Keratinocyte (primary cell): ENCODE measurements around the gene RALGPS1. TPM values are rescaled to one million over a fixed set of nuclear protein-coding genes. Genes with fewer than 3 reads are reported as not detected.
A peak's percentile ranks its signal among the peaks of the same experiment; 100 is the strongest.

ENCODE experiments used
- DNase-seq: peaks from one replicate; pipeline ENCODE4 v3.0.0-alpha.2; 2011; ENCODE audit warnings: low read depth, missing footprints, low spot score
- FAIRE-seq: peaks from 2 replicates; lab custom pipeline; 2011; peaks lifted over from hg19 to GRCh38; lab: Jason Lieb, UNC
- H2AFZ ChIP-seq: 2 replicates; pipeline ENCODE4 v1.6.0; 2012; ENCODE audit warnings: low read length, control low read depth, inconsistent platforms; ENCODE audit not compliant: control insufficient read depth
- H3K27ac ChIP-seq: 2 replicates; pipeline ENCODE4 v1.5.1; 2011; ENCODE audit warnings: low read length; ENCODE audit not compliant: control insufficient read depth, insufficient read depth
- H3K27me3 ChIP-seq: 3 replicates; pipeline ENCODE4 v1.6.0; 2011; ENCODE audit warnings: low read length; ENCODE audit not compliant: control insufficient read depth, insufficient read depth; ENCODE audit errors: extremely low read depth
- H3K36me3 ChIP-seq, 2 experiments: 2 replicates in 1 of 2; 3 replicates in 1 of 2; pipeline ENCODE4 v1.5.1; 2011; ENCODE audit warnings: low read length in 2 of 2, mild to moderate bottlenecking in 1 of 2; ENCODE audit not compliant: control insufficient read depth in 2 of 2, insufficient read depth in 2 of 2; ENCODE audit errors: extremely low read depth in 1 of 2
- H3K4me1 ChIP-seq: 3 replicates; pipeline ENCODE4 v1.5.1; 2011; ENCODE audit warnings: low read length; ENCODE audit not compliant: control insufficient read depth, insufficient read depth; ENCODE audit errors: extremely low read depth
- H3K4me2 ChIP-seq: 3 replicates; pipeline ENCODE4 v1.6.0; 2011; ENCODE audit warnings: low read depth, low read length; ENCODE audit not compliant: control insufficient read depth, insufficient read depth; ENCODE audit errors: extremely low read depth
- H3K4me3 ChIP-seq, 3 experiments: fragments of 200-600 bp in 1 of 3; sonication (generic) in 1 of 3; 2 replicates in 2 of 3; 3 replicates in 1 of 3; pipeline ENCODE4 v1.5.1; 2011 to 2016; ENCODE audit warnings: low read length in 3 of 3, mild to moderate bottlenecking in 3 of 3, control low read depth in 2 of 3, inconsistent platforms in 1 of 3, low read depth in 1 of 3, mixed read lengths in 1 of 3, mixed run types in 1 of 3, moderate library complexity in 1 of 3; ENCODE audit not compliant: control insufficient read depth in 2 of 3, insufficient read depth in 2 of 3; ENCODE audit errors: extremely low read depth in 1 of 3
- H3K79me2 ChIP-seq: 2 replicates; pipeline ENCODE4 v1.6.0; 2012; ENCODE audit warnings: low read length; ENCODE audit not compliant: control insufficient read depth, insufficient read depth
- H3K9ac ChIP-seq: 3 replicates; pipeline ENCODE4 v1.6.0; 2011; ENCODE audit warnings: low read length; ENCODE audit not compliant: control insufficient read depth, insufficient read depth; ENCODE audit errors: extremely low read depth
- H3K9me1 ChIP-seq: 3 replicates; pipeline ENCODE4 v1.6.0; 2011; ENCODE audit warnings: low read length; ENCODE audit not compliant: control insufficient read depth, insufficient read depth; ENCODE audit errors: extremely low read depth
- H3K9me3 ChIP-seq: 2 replicates; pipeline ENCODE4 v1.5.1; 2012; ENCODE audit warnings: low read depth, low read length; ENCODE audit not compliant: control insufficient read depth
- H4K20me1 ChIP-seq: 3 replicates; pipeline ENCODE4 v1.6.0; 2011; ENCODE audit warnings: low read length; ENCODE audit not compliant: control insufficient read depth, insufficient read depth; ENCODE audit errors: extremely low read depth
- CTCF ChIP-seq, 3 experiments: IDR thresholded peaks in 1 of 3; conservative IDR thresholded peaks in 1 of 3; optimal IDR thresholded peaks in 1 of 3; 2 replicates in 2 of 3; 3 replicates in 1 of 3; pipeline versions ENCODE3 to v1.5.1; 2011; ENCODE audit warnings: low read length in 3 of 3, mild to moderate bottlenecking in 3 of 3, moderate library complexity in 2 of 3, control low read depth in 1 of 3, inconsistent platforms in 1 of 3; ENCODE audit not compliant: insufficient read depth in 2 of 3; ENCODE audit errors: extremely low read depth in 1 of 3
- EZH2 ChIP-seq: IDR thresholded peaks from one replicate; pipeline ENCODE4 v1.6.1; 2012; ENCODE audit warnings: inconsistent platforms, mild to moderate bottlenecking, low read length, moderate library complexity
- dilution Hi-C: fragments of 300-500 bp; cut with MboI; formaldehyde crosslinking; loops from one replicate; pipeline ENCODE4 v1.7.0; 2020; ENCODE audit warnings: low sequenced_read_pairs; ENCODE audit not compliant: extremely low pct_ligation_motif_present
- polyA plus RNA-seq, 5 experiments: library from polyadenylated mRNA; depleted of rRNA in 3 of 5; stranded (reverse) in 3 of 5; stranded (forward) in 1 of 5; unstranded in 1 of 5; fragments of >200 nt; gene quantifications; 1 replicate in 1 of 5; 2 replicates in 3 of 5; 3 replicates in 1 of 5; pipeline versions ENCODE4 v1.2.1 to v1.2.3, GENCODE V29; 2011 to 2012; ENCODE audit warnings: missing spikeins in 2 of 5, low read depth in 1 of 5, low replicate concordance in 1 of 5

RALGPS1 gene
- polyA plus RNA-seq, 1 donor (not counting 4 experiments of a cell fraction or from before 2014, with no cell fraction given): 0.56 TPM

GRCh38 chr9:127128341-127129072, 213.9 kb downstream of the RALGPS1 start:
- Histone ChIP-seq H3K4me3 (no peak overlapping the region), H4K20me1 (no peaks in the 10 kb centered on the region), H3K4me1 (peaks cover 36% of the 10 kb centered on the region), H3K9me3 (no peaks in the 10 kb centered on the region), H3K79me2 (no peaks in the 10 kb centered on the region), H3K9ac (no peak overlapping the region), H3K36me3 (no peaks in the 10 kb centered on the region), H3K27me3 (peaks cover 11% of the 10 kb centered on the region), H3K4me2 (no peak overlapping the region), H3K27ac (no peak overlapping the region), H2AFZ (no peak overlapping the region), H3K9me1 (no peaks in the 10 kb centered on the region)
- TF ChIP-seq EZH2: no peak
- no peak for TF ChIP-seq CTCF (optimal IDR thresholded peaks at IDR 0.05 in 1 of 3, IDR thresholded peaks at IDR 0.05 in 1 of 3, conservative IDR thresholded peaks at IDR 0.05 in 1 of 3; ENCODE audit: extremely low read depth in 1 of 3, insufficient read depth in 2 of 3, low read length in 3 of 3)
- DNase-seq: no peak
- dilution Hi-C loops: no loop called here
- peak; percentile 44 for FAIRE-seq

GRCh38 chr9:127129073-127129717, 214.6 kb downstream of the RALGPS1 start:
- Histone ChIP-seq H2AFZ (no peak overlapping the region), H3K36me3 (no peaks in the 10 kb centered on the region), H4K20me1 (no peaks in the 10 kb centered on the region), H3K79me2 (no peaks in the 10 kb centered on the region), H3K4me2 (no peak overlapping the region), H3K4me1 (peaks cover 34% of the 10 kb centered on the region), H3K27ac (no peak overlapping the region), H3K9me3 (no peaks in the 10 kb centered on the region), H3K9ac (no peak overlapping the region), H3K27me3 (peaks cover 9% of the 10 kb centered on the region), H3K4me3 (no peak overlapping the region), H3K9me1 (no peaks in the 10 kb centered on the region)
- DNase-seq (no peak), FAIRE-seq (no peak)
- dilution Hi-C loops: no loop called here
- no peak for TF ChIP-seq EZH2
- TF ChIP-seq CTCF (optimal IDR thresholded peaks at IDR 0.05 in 1 of 3, IDR thresholded peaks at IDR 0.05 in 1 of 3, conservative IDR thresholded peaks at IDR 0.05 in 1 of 3; ENCODE audit: extremely low read depth in 1 of 3, insufficient read depth in 2 of 3, low read length in 3 of 3): no peak
